T-helper 2 cell treated with Interferon-gamma antibody and Interleukin-4, amounts not matched to agents 5 μg/mL and 100 μg/mL, for 36 hours (primary cell): Measurements from ENCODE around the gene TAPT1.
"Not testable (repeated sequence)": the region's sequence is repeated elsewhere in the genome, so short reads cannot be mapped to it uniquely, and the experiment has no call there.

Source experiments
- DNase-seq: peaks from one replicate; pipeline ENCODE4 v3.0.0; 2021; ENCODE audit warnings: low spot score
- H3K27ac Mint-ChIP-seq: one replicate; pipeline ENCODE4 v1.8.0; 2021; ENCODE audit warnings: mild to moderate bottlenecking, mixed read lengths
- H3K27me3 Mint-ChIP-seq: one replicate; pipeline ENCODE4 v1.8.0; 2021; ENCODE audit warnings: low read depth, mixed read lengths
- H3K36me3 Mint-ChIP-seq: one replicate; pipeline ENCODE4 v1.8.0; 2021; ENCODE audit warnings: low read depth, mixed read lengths
- H3K4me1 Mint-ChIP-seq: one replicate; pipeline ENCODE4 v1.8.0; 2021; ENCODE audit warnings: low read depth, mixed read lengths
- H3K4me3 Mint-ChIP-seq: one replicate; pipeline ENCODE4 v1.8.0; 2022; ENCODE audit warnings: mild to moderate bottlenecking, moderate library complexity, mixed read lengths
- H3K9me3 Mint-ChIP-seq: one replicate; pipeline ENCODE4 v1.8.0; 2021; ENCODE audit warnings: mixed read lengths

The TAPT1 gene

DNA sequence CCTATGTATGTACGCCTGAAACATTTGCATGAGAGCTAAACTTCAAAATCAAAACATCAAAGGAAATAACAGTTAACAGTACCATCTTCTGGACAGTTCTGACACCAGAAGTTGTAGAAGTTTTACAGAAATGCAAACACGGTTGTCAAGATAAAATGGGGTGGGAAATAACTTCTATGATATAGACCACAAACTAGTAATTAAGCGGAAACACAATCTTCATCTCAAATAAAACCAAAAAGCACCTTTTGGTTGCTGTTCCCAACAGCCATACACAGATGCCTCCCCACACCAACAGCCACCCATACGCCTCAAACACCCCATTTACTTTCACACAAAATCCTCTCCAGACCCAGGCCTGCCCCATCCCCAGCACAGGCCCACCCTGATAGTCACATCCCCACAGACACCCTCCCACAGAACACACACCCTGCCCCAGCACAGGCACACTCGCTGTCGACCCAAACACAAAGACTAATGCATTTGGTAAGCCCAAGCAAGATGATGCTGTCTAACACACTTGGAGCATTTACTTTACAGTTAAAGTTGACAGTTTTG is 64.3 kb downstream of the TAPT1 start:
- Mint-ChIP-seq H3K4me1 (peaks cover 2% of the 10 kb centered on the region), H3K9me3 (no peaks in the 10 kb centered on the region), H3K36me3 (peaks cover 41% of the 10 kb centered on the region), H3K4me3 (no peak overlapping the region), H3K27ac (peak overlapping the region; percentile 62), H3K27me3 (no peaks in the 10 kb centered on the region)
- DNase-seq, result no peak

DNA sequence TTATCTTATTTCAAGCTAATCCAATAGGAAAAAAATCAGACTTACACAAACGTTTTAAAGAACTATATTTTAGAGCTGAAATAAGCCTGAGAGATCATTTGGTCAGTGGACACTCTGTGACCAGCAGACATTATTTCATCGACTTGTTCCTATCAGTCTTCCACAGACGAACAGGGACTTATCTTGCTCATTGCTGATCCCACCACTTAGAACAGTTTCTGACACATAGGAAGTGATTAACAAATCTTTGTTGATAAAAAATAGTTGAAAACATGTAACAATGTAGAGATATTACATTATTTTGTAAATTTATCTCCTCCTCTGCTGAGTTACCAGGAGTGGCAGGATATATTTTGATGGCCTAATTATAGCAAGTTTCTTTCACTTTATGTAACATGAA is 65.8 kb downstream of the TAPT1 start:
- DNase-seq, result no peak
- Mint-ChIP-seq H3K27ac (no peak overlapping the region), H3K36me3 (peaks cover 29% of the 10 kb centered on the region), H3K4me3 (no peak overlapping the region), H3K9me3 (no peaks in the 10 kb centered on the region), H3K4me1 (peaks cover 2% of the 10 kb centered on the region), H3K27me3 (no peaks in the 10 kb centered on the region)

DNA sequence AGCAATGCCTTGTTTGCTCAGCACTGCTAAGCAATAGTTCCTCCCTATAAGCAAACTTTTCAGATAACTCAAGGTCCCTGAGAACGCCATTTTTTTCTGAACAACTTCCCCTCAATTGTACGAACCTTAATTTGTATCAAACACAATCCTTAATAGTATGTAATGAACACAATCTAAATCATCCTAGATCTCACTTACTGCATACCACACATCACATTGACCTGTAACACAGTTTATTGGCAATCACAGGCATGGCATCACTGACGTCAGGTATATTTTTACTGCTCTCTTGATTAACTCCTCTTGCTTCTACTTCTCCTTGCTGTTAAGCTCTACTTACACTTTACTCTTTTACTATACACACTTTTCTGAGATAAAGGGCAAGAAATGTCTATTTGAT is 67.0 kb downstream of the TAPT1 start:
- Mint-ChIP-seq H3K4me1 (peaks cover 2% of the 10 kb centered on the region), H3K36me3 (peaks cover 20% of the 10 kb centered on the region), H3K9me3 (no peaks in the 10 kb centered on the region), H3K27me3 (no peaks in the 10 kb centered on the region), H3K4me3 (no peak overlapping the region), H3K27ac (no peak overlapping the region)
- DNase-seq, result no peak

DNA sequence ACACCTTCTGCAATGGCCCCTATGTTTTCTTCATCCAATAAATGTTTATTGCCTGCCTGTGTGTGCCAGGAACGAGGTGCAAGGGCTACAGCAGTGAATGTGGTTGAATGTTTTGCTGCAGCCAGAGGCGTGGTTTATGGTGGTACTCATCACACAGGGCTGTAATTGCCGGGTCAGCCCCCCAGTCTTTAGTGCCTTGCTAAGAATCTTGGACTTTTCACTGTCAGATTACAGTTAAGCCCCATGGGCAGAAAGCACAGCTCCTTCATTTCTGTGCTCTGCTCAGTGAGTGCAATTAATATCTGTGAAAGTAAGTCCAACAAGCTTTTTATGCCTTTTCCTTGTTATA is 67.8 kb downstream of the TAPT1 start:
- DNase-seq, result no peak
- no peaks in the 10 kb centered on the region for H3K9me3 Mint-ChIP-seq
- H3K27me3 Mint-ChIP-seq, result no peaks in the 10 kb centered on the region

DNA sequence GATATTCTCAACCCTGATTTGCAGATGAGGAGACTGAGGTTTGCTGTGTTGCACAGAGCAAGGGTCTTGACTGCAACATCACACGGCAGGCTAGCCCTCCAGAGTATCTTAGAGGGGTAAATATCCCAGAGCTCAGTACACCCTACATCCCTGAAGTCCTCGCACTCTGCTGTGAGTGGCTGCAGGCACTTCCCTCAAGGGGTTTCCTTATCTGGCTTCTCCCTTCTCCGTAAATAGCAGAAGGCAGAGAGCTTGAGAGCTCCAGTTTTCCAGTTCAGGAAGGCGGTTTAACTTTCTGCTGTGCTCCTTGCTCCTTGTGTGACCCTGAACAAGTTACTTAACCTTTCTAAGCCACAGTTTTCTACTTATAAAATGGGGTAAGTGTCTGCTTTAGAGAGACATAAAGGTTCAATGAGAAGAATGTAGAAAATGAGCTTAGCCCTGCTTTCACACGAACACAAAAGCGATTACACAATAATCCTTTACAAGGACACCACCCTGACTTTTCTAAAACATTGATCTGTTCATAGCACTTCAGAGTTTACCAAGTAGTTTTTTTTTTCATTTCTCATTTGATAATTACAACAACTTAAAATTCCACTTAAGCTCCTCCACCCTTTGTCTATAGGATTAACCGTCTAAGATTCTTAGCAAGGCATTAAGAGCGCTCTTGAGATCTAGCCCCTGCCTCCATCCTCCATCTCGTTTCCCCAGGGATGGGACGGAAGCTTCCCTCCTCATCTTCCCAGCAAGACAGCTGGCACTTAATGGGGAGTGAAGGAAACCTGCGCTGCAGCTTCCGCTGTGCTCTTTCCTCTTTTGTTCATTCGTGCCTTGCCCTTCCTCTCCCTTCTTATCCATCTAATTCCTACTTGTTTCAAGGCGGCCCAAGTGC is 68.4 kb downstream of the TAPT1 start:
- Mint-ChIP-seq H3K27ac (no peak overlapping the region), H3K9me3 (no peaks in the 10 kb centered on the region), H3K27me3 (no peaks in the 10 kb centered on the region), H3K36me3 (peaks cover 11% of the 10 kb centered on the region), H3K4me1 (peaks cover 2% of the 10 kb centered on the region), H3K4me3 (no peak overlapping the region)
- DNase-seq, result no peak

More for the DNA sequence above, 67.8 kb downstream of the TAPT1 start:
- H3K27ac Mint-ChIP-seq, result no peak overlapping the region
- peaks cover 2% of the 10 kb centered on the region for H3K4me1 Mint-ChIP-seq
- peaks cover 14% of the 10 kb centered on the region for H3K36me3 Mint-ChIP-seq
- H3K4me3 Mint-ChIP-seq, result no peak overlapping the region

DNA sequence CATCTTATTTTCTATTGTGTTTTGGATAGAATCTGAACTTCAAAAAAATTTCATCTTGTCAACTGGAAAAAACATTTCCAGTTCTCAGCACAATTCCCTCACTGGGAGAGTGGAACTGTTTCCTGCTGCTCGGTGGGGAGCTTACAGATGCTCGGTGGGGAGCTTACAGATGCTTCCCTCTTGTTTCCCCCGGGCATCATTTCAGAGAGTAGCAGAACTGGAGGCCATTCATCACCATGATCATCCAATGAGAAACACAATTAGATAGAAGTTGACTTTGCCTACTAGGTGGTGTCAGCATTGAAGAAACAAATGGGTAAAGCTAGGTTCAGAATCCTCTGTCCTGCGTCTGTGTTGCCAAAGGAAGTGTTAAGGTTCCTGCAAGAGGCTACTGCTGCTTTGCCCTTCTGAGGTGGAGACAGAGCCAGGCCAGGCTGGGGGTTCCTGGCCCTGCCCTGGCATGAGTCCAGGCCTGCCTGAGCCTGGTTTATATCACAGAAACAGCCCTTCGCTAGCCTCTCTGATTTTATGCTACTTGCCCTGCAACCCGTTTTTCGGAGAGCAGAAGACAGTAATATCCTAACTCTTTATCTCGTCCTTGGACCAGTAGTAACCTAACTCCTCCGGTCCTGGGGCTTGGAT is 70.6 kb downstream of the TAPT1 start:
- Mint-ChIP-seq H3K27ac (no peak overlapping the region), H3K4me3 (no peak overlapping the region), H3K4me1 (no peaks in the 10 kb centered on the region), H3K27me3 (no peaks in the 10 kb centered on the region), H3K36me3 (no peaks in the 10 kb centered on the region), H3K9me3 (no peaks in the 10 kb centered on the region)
- DNase-seq, result no peak

DNA sequence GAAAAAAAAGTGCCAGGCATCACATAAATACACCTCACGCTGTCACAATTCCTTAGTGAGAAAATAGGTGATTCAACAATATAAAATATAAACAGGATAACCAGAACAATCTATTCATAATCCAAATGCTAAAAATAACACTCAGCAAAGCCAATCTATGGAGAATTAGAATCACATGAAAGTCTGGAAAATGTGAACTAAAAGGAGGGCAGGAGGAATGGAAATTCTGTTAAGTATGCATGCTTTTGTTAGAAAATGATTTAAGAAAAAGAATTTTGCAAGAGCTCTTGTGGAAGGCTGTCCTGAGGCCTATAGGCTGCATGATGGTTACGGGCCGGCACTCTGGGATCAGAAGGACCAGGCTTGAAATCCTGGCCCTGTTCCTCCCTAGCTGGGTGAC is 71.8 kb downstream of the TAPT1 start:
- Mint-ChIP-seq H3K4me1 (no peaks in the 10 kb centered on the region), H3K4me3 (no peak overlapping the region), H3K27me3 (no peaks in the 10 kb centered on the region), H3K27ac (no peak overlapping the region), H3K9me3 (no peaks in the 10 kb centered on the region), H3K36me3 (no peaks in the 10 kb centered on the region)
- DNase-seq, result no peak

DNA sequence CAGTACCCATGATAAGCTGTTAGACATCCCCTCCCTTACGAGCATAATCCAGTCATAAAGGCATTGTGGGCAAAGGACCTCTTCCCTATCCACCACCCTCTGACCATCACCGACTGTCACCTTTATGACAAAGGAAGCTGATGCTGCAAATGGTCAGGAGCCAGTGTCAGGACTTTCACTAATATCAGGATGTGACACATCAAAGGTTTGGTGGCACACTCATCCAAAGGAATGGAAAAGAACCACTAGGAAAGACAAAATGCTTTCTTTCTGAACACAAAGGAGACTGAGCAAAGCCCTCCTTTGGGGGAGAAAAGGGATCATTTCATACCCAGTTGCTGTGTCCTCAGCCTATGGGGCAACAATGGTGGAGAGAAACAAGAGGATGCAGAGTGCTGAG is 75.6 kb downstream of the TAPT1 start:
- Mint-ChIP-seq H3K4me1 (no peaks in the 10 kb centered on the region), H3K36me3 (no peaks in the 10 kb centered on the region), H3K27ac (no peak overlapping the region), H3K27me3 (no peaks in the 10 kb centered on the region), H3K4me3 (no peak overlapping the region), H3K9me3 (no peaks in the 10 kb centered on the region)
- DNase-seq, result no peak

DNA sequence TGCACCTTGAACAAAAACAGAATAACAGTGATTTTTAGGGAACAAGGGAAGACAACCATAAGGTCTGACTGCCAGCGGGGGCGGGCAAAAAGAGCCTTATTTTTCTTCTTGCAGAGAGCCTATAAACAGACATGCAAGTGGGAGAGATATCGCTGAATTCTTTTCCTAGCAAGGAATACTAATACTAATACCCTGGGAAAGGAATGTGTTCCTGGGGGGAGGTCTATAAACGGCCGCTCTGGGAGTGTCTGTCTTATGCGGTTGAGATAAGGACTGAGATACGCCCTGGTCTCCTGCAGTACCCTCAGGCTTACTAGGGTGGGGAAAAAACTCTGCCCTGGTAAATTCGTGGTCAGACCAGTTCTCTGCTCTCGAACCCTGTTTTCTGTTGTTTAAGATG is 81.4 kb downstream of the TAPT1 start:
- not testable (repeated sequence) for H3K27ac Mint-ChIP-seq, H3K27me3 Mint-ChIP-seq, H3K4me1 Mint-ChIP-seq, H3K4me3 Mint-ChIP-seq, DNase-seq, H3K36me3 Mint-ChIP-seq
- H3K9me3 Mint-ChIP-seq, result peaks cover 17% of the 10 kb centered on the region

DNA sequence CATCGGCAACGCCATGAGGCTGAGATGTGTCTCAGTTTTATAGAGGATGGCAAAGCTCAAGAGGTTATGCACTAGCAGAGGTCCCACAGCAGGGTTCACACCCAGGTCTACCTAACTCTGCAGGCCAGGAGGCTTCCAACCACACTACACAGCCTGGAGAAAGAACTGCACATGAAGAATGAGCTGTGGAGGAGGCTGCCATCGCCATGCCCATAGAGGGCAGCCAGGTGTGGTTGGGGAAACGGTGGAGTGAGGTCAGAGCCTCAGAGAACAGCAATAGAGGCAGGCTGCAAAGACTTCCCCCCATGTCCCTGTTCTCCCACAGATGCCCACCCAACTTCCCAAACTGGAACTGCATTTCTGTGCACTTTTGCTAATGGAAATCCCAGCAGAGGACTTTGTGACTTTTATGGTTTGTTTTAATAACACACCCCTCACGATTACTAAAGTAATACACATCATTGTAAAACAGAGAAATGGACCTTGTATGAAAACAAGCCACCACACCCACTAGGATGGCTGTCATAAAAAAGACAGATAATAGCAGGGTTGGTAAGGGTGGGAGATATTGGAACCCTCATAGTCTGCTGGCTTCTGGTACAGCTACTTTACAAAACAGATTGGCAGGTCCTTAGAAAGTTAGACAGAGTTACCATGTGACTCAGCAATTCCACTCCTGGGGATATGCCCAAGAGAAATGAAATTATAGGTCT is 83.5 kb downstream of the TAPT1 start:
- Mint-ChIP-seq H3K36me3 (no peaks in the 10 kb centered on the region), H3K9me3 (peaks cover 17% of the 10 kb centered on the region), H3K27me3 (peaks cover 2% of the 10 kb centered on the region), H3K4me3 (no peak overlapping the region), H3K27ac (no peak overlapping the region), H3K4me1 (no peaks in the 10 kb centered on the region)
- no peak for DNase-seq

DNA sequence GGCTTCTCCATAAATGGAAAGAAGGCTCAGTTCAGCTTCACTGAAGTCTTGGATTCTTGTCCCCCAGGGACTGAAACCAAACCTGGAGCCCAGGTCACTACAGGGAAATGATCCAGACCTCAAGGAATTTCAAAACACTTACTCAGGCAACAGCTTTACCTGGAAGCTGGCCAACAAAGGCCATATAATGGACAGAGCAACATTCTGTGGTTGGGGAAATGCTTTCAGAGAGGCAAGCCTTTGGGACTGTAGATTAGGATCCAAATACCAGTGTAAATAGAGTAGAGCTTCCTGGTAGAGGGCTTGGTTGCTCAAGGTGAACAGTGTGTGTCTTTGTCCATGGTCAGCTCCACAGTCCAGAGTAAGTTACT is 85.4 kb downstream of the TAPT1 start:
- Mint-ChIP-seq H3K27me3 (peaks cover 2% of the 10 kb centered on the region), H3K4me1 (no peaks in the 10 kb centered on the region), H3K36me3 (no peaks in the 10 kb centered on the region), H3K27ac (no peak overlapping the region), H3K9me3 (peaks cover 17% of the 10 kb centered on the region), H3K4me3 (no peak overlapping the region)
- no peak for DNase-seq

DNA sequence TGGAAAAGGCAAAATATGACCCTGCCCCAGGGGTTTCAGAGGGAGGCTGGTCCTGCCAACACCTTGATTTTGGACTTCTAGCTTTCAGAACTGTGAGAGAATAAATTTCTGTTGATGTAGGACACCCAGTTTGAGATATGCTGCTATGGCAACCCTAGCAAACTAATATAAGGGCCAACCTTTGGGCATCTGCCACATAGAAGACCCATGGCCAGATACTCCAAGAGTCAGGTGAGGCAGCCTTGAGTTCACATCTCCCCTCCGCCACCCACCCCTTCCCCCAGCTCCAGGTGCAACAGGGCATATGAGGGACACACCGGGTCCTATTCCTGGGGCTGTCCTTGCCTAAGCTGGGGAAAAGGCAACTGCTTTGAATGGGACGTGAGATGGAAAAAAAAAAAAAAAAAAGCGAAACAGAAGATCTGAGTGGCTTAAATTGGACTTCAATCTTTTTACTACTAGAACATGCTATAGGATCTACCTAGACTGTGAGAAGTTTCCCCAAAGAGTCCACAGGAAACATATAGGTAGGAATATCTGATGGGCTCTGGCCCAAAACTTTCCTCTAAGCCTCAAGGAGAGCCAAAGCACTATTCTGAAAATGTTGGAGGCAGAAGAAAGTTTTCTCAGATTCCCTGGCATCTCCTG is 85.9 kb downstream of the TAPT1 start:
- Mint-ChIP-seq H3K4me3 (no peak overlapping the region), H3K4me1 (no peaks in the 10 kb centered on the region)

DNA sequence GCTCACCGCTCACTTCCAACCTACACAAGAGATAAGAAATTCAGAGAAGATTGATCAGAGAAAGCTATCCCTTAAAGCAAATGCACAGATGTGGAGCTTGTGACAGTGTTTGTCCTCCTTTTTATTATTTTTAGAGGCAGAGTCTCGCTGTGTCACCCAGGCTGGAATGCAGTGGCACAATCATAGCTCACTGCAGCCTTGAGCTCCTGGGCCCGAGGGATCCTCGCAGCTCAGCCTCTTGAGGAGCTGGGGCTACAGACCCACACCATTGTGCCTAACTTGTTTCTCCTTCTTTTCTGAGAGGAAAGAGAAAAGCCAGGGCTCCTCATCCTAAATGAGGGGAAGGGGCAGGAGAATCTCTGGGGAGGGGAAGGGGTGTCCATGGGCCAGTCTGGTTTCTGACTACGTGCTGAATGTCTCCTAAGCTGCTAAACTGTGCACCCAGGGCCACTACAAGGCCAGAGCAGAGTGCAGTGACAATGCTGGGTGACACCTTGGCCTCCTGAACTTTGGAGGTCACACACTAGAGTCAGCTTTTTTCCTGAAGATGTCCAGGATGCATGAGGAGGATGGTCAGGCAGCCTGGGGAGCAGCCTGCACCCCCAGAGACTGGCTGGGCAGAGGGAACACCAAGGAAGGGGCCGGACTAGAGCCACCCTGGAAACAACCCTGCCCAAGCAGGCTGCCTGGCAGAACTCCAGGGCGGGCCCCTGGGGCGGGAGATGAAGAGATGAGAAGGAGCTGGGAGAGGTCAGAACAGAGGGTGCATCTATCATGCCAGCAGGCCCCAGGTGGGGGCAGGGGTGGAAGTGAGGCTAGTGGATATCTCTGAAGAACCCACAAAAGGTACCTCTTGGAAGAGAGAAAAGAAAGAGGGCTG is 87.0 kb downstream of the TAPT1 start:
- Mint-ChIP-seq H3K27ac (no peak overlapping the region), H3K27me3 (peaks cover 2% of the 10 kb centered on the region), H3K36me3 (no peaks in the 10 kb centered on the region), H3K4me1 (no peaks in the 10 kb centered on the region), H3K4me3 (no peak overlapping the region), H3K9me3 (peaks cover 6% of the 10 kb centered on the region)
- DNase-seq, result no peak

More for the DNA sequence above, 85.9 kb downstream of the TAPT1 start:
- peaks cover 2% of the 10 kb centered on the region for H3K27me3 Mint-ChIP-seq
- DNase-seq, result no peak
- H3K27ac Mint-ChIP-seq, result no peak overlapping the region
- H3K9me3 Mint-ChIP-seq, result peaks cover 14% of the 10 kb centered on the region
- no peaks in the 10 kb centered on the region for H3K36me3 Mint-ChIP-seq
